Glutamatergic neuron (in vitro differentiated cells): ENCODE results near the gene LBX1. TPM values are rescaled to one million over a fixed set of nuclear protein-coding genes. Genes with fewer than 3 reads are reported as not detected.

Experiments used
- DNase-seq: peaks from one replicate; pipeline ENCODE4 v3.0.0; 2022
- H3K27ac Mint-ChIP-seq: one replicate; pipeline ENCODE4 v1.8.0; 2020; ENCODE audit warnings: mild to moderate bottlenecking, mixed read lengths, inconsistent platforms; ENCODE audit not compliant: unreplicated experiment
- H3K27me3 Mint-ChIP-seq: one replicate; pipeline ENCODE4 v1.8.0; 2020; ENCODE audit warnings: mild to moderate bottlenecking, moderate library complexity, mixed read lengths, inconsistent platforms; ENCODE audit not compliant: unreplicated experiment
- H3K36me3 Mint-ChIP-seq: one replicate; pipeline ENCODE4 v1.8.0; 2020; ENCODE audit warnings: mild to moderate bottlenecking, mixed read lengths, inconsistent platforms; ENCODE audit not compliant: unreplicated experiment
- H3K4me1 Mint-ChIP-seq: one replicate; pipeline ENCODE4 v1.8.0; 2020; ENCODE audit warnings: mild to moderate bottlenecking, low read depth, mixed read lengths, inconsistent platforms; ENCODE audit not compliant: unreplicated experiment
- H3K4me3 Mint-ChIP-seq: one replicate; pipeline ENCODE4 v1.8.0; 2020; ENCODE audit warnings: mild to moderate bottlenecking, mixed read lengths, inconsistent platforms; ENCODE audit not compliant: unreplicated experiment
- H3K9me3 Mint-ChIP-seq: one replicate; pipeline ENCODE4 v1.8.0; 2020; ENCODE audit warnings: mild to moderate bottlenecking, moderate library complexity, mixed read lengths, inconsistent platforms; ENCODE audit not compliant: unreplicated experiment
- CTCF ChIP-seq: fragments of 200-600 bp; sonication (generic); IDR thresholded peaks from one replicate; pipeline ENCODE4 v1.5.0; 2021; ENCODE audit not compliant: partially characterized antibody, unreplicated experiment
- total RNA-seq: library from RNA; stranded (reverse); fragmentation: NEBNext Ultra II Directional; extraction: Animal tissue kit (Norgen Biotek cat#: 25700); gene quantifications from one replicate; pipeline ENCODE4 v1.2.1, GENCODE V29; 2021; ENCODE audit not compliant: unreplicated experiment

LBX1 gene
- total RNA-seq, 1 donor from 2014 or later = not detected

- Mint-ChIP-seq H3K4me3 (no peak overlapping the region), H3K36me3 (peaks cover 4% of the 10 kb centered on the region), H3K4me1 (no peaks in the 10 kb centered on the region), H3K27me3 (peaks cover 2% of the 10 kb centered on the region), H3K9me3 (peaks cover 1% of the 10 kb centered on the region), H3K27ac (no peak overlapping the region)
- no peak for TF ChIP-seq CTCF
- no peak for DNase-seq
Observed at GRCh38 chr10:101182936-101183335, 46.3 kb downstream of the LBX1 start.

Other genes starting within 250 kb of the LBX1 start
- gene MRPL43, start 242.0 kb downstream of the LBX1 start, total RNA-seq = 58.2 TPM
- gene TWNK, start 241.9 kb downstream of the LBX1 start, total RNA-seq = 10.1 TPM
- gene LZTS2, start 229.7 kb downstream of the LBX1 start, total RNA-seq = 56.7 TPM
- gene PDZD7, start 198.3 kb downstream of the LBX1 start, total RNA-seq = 1.5 TPM
- 5.2 TPM for gene SFXN3, start 198.2 kb downstream of the LBX1 start, total RNA-seq
- gene KAZALD1, start 167.5 kb downstream of the LBX1 start, total RNA-seq = 0.59 TPM
- 14.3 TPM for gene TLX1, start 98.2 kb downstream of the LBX1 start, total RNA-seq
- 28.9 TPM for gene BTRC, start 124.7 kb upstream of the LBX1 start, total RNA-seq